Effector memory CD8-positive, alpha-beta T cell (primary cell): ENCODE measurements around the gene POLA2.
A peak's percentile ranks its signal among the peaks of the same experiment; 100 is the strongest.
"Not testable (repeated sequence)": the region's sequence is repeated elsewhere in the genome, so short reads cannot be mapped to it uniquely, and the experiment has no call there.

Experiments used
- ATAC-seq: fragments of 150-1000 bp; cut with Tn5 transposase; replicated peaks from 2 replicates; pipeline ENCODE4 v1.10.0; 2021; ENCODE audit warnings: mild to moderate bottlenecking, moderate library complexity
- DNase-seq, 3 experiments: peaks; one replicate each; pipeline ENCODE4 v3.0.0; 2021
- H3K27ac Mint-ChIP-seq, 2 donors: one replicate each; pipeline ENCODE4 v1.8.0; 2022; ENCODE audit warnings: mild to moderate bottlenecking in 2 of 2, mixed read lengths in 2 of 2, moderate library complexity in 2 of 2
- H3K27me3 Mint-ChIP-seq, 2 donors: one replicate each; pipeline ENCODE4 v1.8.0; 2022; ENCODE audit warnings: mixed read lengths in 2 of 2
- H3K36me3 Mint-ChIP-seq: one replicate; pipeline ENCODE4 v1.8.0; 2022; ENCODE audit warnings: mild to moderate bottlenecking, moderate library complexity, mixed read lengths; ENCODE audit not compliant: insufficient read depth
- H3K4me1 Mint-ChIP-seq, 2 donors: one replicate each; pipeline ENCODE4 v1.8.0; 2022; ENCODE audit warnings: low read depth in 2 of 2, mixed read lengths in 2 of 2
- H3K4me3 Mint-ChIP-seq, 2 donors: one replicate each; pipeline ENCODE4 v1.8.0; 2022; ENCODE audit warnings: mild to moderate bottlenecking in 2 of 2, mixed read lengths in 2 of 2, moderate library complexity in 2 of 2
- H3K9me3 Mint-ChIP-seq, 2 donors: one replicate each; pipeline ENCODE4 v1.8.0; 2022; ENCODE audit warnings: mixed read lengths in 2 of 2

The POLA2 gene

GRCh38 chr11:65254724-65255123 is 7.0 kb upstream of the POLA2 start:
- DNase-seq (no peak), ATAC-seq (no peak)
- Mint-ChIP-seq H3K27ac (no peak overlapping the region), H3K4me3 (no peak overlapping the region), H3K36me3 (peaks cover 4% of the 10 kb centered on the region), H3K9me3 (no peaks in the 10 kb centered on the region), H3K4me1 (peaks cover 0 to 8% of the 10 kb centered on the region in 2 donors), H3K27me3 (peaks cover 0 to 6% of the 10 kb centered on the region in 2 donors)

- no peaks in the 10 kb centered on the region for H3K9me3 Mint-ChIP-seq
- ATAC-seq (no peak), DNase-seq (no peak)
- H3K27me3 Mint-ChIP-seq = no peaks in the 10 kb centered on the region
- H3K36me3 Mint-ChIP-seq = peaks cover 5% of the 10 kb centered on the region
- no peak overlapping the region for H3K4me3 Mint-ChIP-seq
- peaks cover 15 to 24% of the 10 kb centered on the region in 2 donors for H3K4me1 Mint-ChIP-seq
- no peak overlapping the region for H3K27ac Mint-ChIP-seq
Measured at GRCh38 chr11:65258988-65259387, 2.8 kb upstream of the POLA2 start.

- H3K27me3 Mint-ChIP-seq = no peaks in the 10 kb centered on the region
- DNase-seq = no peak
- no peak for ATAC-seq
- H3K36me3 Mint-ChIP-seq = peaks cover 5% of the 10 kb centered on the region
- no peaks in the 10 kb centered on the region for H3K9me3 Mint-ChIP-seq
- H3K4me3 Mint-ChIP-seq = no peak overlapping the region
- peak overlapping the region in 1 of 2 donors; percentile 22 for H3K27ac Mint-ChIP-seq
- H3K4me1 Mint-ChIP-seq = peaks cover 22 to 30% of the 10 kb centered on the region in 2 donors
Measured at GRCh38 chr11:65260302-65260701, 1.5 kb upstream of the POLA2 start.

GRCh38 chr11:65260756-65261590 is 789 bp upstream of the POLA2 start:
- DNase-seq = no peak
- Mint-ChIP-seq H3K27me3 (no peaks in the 10 kb centered on the region), H3K36me3 (peaks cover 5% of the 10 kb centered on the region), H3K27ac (peak overlapping the region; percentile 93 to 94), H3K4me3 (peak overlapping the region; percentile 83 to 84), H3K4me1 (peaks cover 24 to 34% of the 10 kb centered on the region in 2 donors), H3K9me3 (no peaks in the 10 kb centered on the region)
- ATAC-seq = peak; percentile 38

- ATAC-seq = no peak
- peaks cover 27 to 38% of the 10 kb centered on the region in 2 donors for H3K4me1 Mint-ChIP-seq
- no peak for DNase-seq
- peak overlapping the region; percentile 93 to 94 for H3K27ac Mint-ChIP-seq
- no peaks in the 10 kb centered on the region for H3K9me3 Mint-ChIP-seq
- peak overlapping the region; percentile 83 to 84 for H3K4me3 Mint-ChIP-seq
- peaks cover 12% of the 10 kb centered on the region for H3K36me3 Mint-ChIP-seq
- H3K27me3 Mint-ChIP-seq = no peaks in the 10 kb centered on the region
Measured at GRCh38 chr11:65262381-65262680, 569 bp downstream of the POLA2 start.

GRCh38 chr11:65262776-65263175 is 1.0 kb downstream of the POLA2 start:
- no peaks in the 10 kb centered on the region for H3K27me3 Mint-ChIP-seq
- H3K4me1 Mint-ChIP-seq = peaks cover 27 to 38% of the 10 kb centered on the region in 2 donors
- H3K4me3 Mint-ChIP-seq = peak overlapping the region; percentile 83 to 84
- no peak for ATAC-seq
- peak overlapping the region; percentile 93 to 94 for H3K27ac Mint-ChIP-seq
- no peaks in the 10 kb centered on the region for H3K9me3 Mint-ChIP-seq
- H3K36me3 Mint-ChIP-seq = peaks cover 14% of the 10 kb centered on the region
- DNase-seq = no peak

- H3K9me3 Mint-ChIP-seq, ATAC-seq, DNase-seq, H3K27me3 Mint-ChIP-seq: not testable (repeated sequence)
- H3K36me3 Mint-ChIP-seq = peaks cover 25% of the 10 kb centered on the region
- H3K4me3 Mint-ChIP-seq = peak overlapping the region; percentile 5 to 28
- H3K27ac Mint-ChIP-seq = peak overlapping the region in 1 of 2 donors; percentile 32
- H3K4me1 Mint-ChIP-seq = peaks cover 27 to 31% of the 10 kb centered on the region in 2 donors
Measured at GRCh38 chr11:65264747-65265146, 3.0 kb downstream of the POLA2 start.

GRCh38 chr11:65266210-65266609 is 4.4 kb downstream of the POLA2 start:
- Mint-ChIP-seq H3K27me3 (no peaks in the 10 kb centered on the region), H3K4me3 (no peak overlapping the region), H3K4me1 (peaks cover 21 to 28% of the 10 kb centered on the region in 2 donors), H3K36me3 (peaks cover 25% of the 10 kb centered on the region), H3K27ac (peak overlapping the region in 1 of 2 donors; percentile 58), H3K9me3 (no peaks in the 10 kb centered on the region)
- DNase-seq (peak in 1 of 3 experiments; percentile 33), ATAC-seq (no peak)

- ATAC-seq = peak; percentile 46
Measured at GRCh38 chr11:65274735-65275682, 13.2 kb downstream of the POLA2 start.

GRCh38 chr11:65275906-65276305 is 14.1 kb downstream of the POLA2 start:
- Mint-ChIP-seq H3K9me3 (no peaks in the 10 kb centered on the region), H3K4me3 (no peak overlapping the region), H3K27me3 (no peaks in the 10 kb centered on the region), H3K27ac (no peak overlapping the region), H3K4me1 (no peaks in the 10 kb centered on the region), H3K36me3 (peaks cover 33% of the 10 kb centered on the region)
- no peak for ATAC-seq
- no peak for DNase-seq

More at GRCh38 chr11:65274735-65275682, 13.2 kb downstream of the POLA2 start:
- H3K27ac Mint-ChIP-seq = no peak overlapping the region
- H3K27me3 Mint-ChIP-seq = no peaks in the 10 kb centered on the region
- no peaks in the 10 kb centered on the region for H3K9me3 Mint-ChIP-seq
- no peak overlapping the region for H3K4me3 Mint-ChIP-seq
- H3K36me3 Mint-ChIP-seq = peaks cover 30% of the 10 kb centered on the region
- no peaks in the 10 kb centered on the region for H3K4me1 Mint-ChIP-seq
- DNase-seq = peak in 2 of 3 experiments; percentile 18 to 23

- Mint-ChIP-seq H3K4me3 (no peak overlapping the region), H3K27ac (no peak overlapping the region), H3K36me3 (peaks cover 36% of the 10 kb centered on the region), H3K9me3 (no peaks in the 10 kb centered on the region), H3K27me3 (no peaks in the 10 kb centered on the region), H3K4me1 (no peaks in the 10 kb centered on the region)
- DNase-seq = no peak
- ATAC-seq = no peak
Measured at GRCh38 chr11:65277631-65278277, 16.0 kb downstream of the POLA2 start.

- Mint-ChIP-seq H3K4me1 (no peaks in the 10 kb centered on the region), H3K27ac (peak overlapping the region in 1 of 2 donors; percentile 23), H3K9me3 (no peaks in the 10 kb centered on the region), H3K4me3 (no peak overlapping the region), H3K27me3 (no peaks in the 10 kb centered on the region), H3K36me3 (peaks cover 38% of the 10 kb centered on the region)
- DNase-seq (no peak), ATAC-seq (no peak)
Measured at GRCh38 chr11:65278356-65278755, 16.6 kb downstream of the POLA2 start.

GRCh38 chr11:65279279-65279678 is 17.5 kb downstream of the POLA2 start:
- DNase-seq (no peak), ATAC-seq (no peak)
- no peak overlapping the region for H3K4me3 Mint-ChIP-seq
- H3K4me1 Mint-ChIP-seq = no peaks in the 10 kb centered on the region
- H3K36me3 Mint-ChIP-seq = peaks cover 44% of the 10 kb centered on the region
- no peaks in the 10 kb centered on the region for H3K9me3 Mint-ChIP-seq
- no peaks in the 10 kb centered on the region for H3K27me3 Mint-ChIP-seq
- peak overlapping the region; percentile 23 to 44 for H3K27ac Mint-ChIP-seq
